Activated CD4-positive, alpha-beta memory T cell treated with anti-CD3 and anti-CD28 coated beads, Interleukin-2, amount 10 ng/mL, durations not matched to agents 7 days and 5 days (primary cell): ENCODE data around the gene RPP14. TPM values are rescaled to one million over a fixed set of nuclear protein-coding genes. Genes with fewer than 3 reads are reported as not detected.

Source experiments
- total RNA-seq, 2 experiments: library from RNA; stranded (reverse); gene quantifications; one replicate each; pipeline ENCODE4 v1.2.3, GENCODE V29; 2021

Gene RPP14
- total RNA-seq, 2 experiments from 2014 or later, result 10.7 to 11.2 TPM

Other genes starting within 250 kb of the RPP14 start
- not detected for gene DNASE1L3, start 95.3 kb upstream of the RPP14 start, total RNA-seq
- gene ABHD6, start 68.5 kb upstream of the RPP14 start, total RNA-seq, result 1 to 10 TPM; 4.5 to 6.1 TPM
- gene HTD2, start 275 bp downstream of the RPP14 start, total RNA-seq, result 1 to 10 TPM; 6.3 to 8.5 TPM
- gene PXK, start 26.6 kb downstream of the RPP14 start, total RNA-seq, result 10 to 100 TPM; 50.7 to 51.2 TPM
- 10 to 100 TPM; 55.5 to 58.9 TPM for gene PDHB, start 127.6 kb downstream of the RPP14 start, total RNA-seq
- gene KCTD6, start 185.9 kb downstream of the RPP14 start, total RNA-seq, result 10 to 100 TPM in 1 of 2 experiments, 1 to 10 TPM in 1; 9.4 to 12.4 TPM
- gene ACOX2, start 230.9 kb downstream of the RPP14 start, total RNA-seq, result not detected